Keratinocyte (primary cell): ENCODE measurements around the gene PRR19. TPM values are rescaled to one million over a fixed set of nuclear protein-coding genes. Genes with fewer than 3 reads are reported as not detected.

Source experiments
- DNase-seq: peaks from one replicate; pipeline ENCODE4 v3.0.0-alpha.2; 2011; ENCODE audit warnings: low read depth, missing footprints, low spot score
- FAIRE-seq: peaks from 2 replicates; lab custom pipeline; 2011; peaks lifted over from hg19 to GRCh38; lab: Jason Lieb, UNC
- H2AFZ ChIP-seq: 2 replicates; pipeline ENCODE4 v1.6.0; 2012; ENCODE audit warnings: low read length, control low read depth, inconsistent platforms; ENCODE audit not compliant: control insufficient read depth
- H3K27ac ChIP-seq: 2 replicates; pipeline ENCODE4 v1.5.1; 2011; ENCODE audit warnings: low read length; ENCODE audit not compliant: control insufficient read depth, insufficient read depth
- H3K27me3 ChIP-seq: 3 replicates; pipeline ENCODE4 v1.6.0; 2011; ENCODE audit warnings: low read length; ENCODE audit not compliant: control insufficient read depth, insufficient read depth; ENCODE audit errors: extremely low read depth
- H3K36me3 ChIP-seq, 2 experiments: 2 replicates in 1 of 2; 3 replicates in 1 of 2; pipeline ENCODE4 v1.5.1; 2011; ENCODE audit warnings: low read length in 2 of 2, mild to moderate bottlenecking in 1 of 2; ENCODE audit not compliant: control insufficient read depth in 2 of 2, insufficient read depth in 2 of 2; ENCODE audit errors: extremely low read depth in 1 of 2
- H3K4me1 ChIP-seq: 3 replicates; pipeline ENCODE4 v1.5.1; 2011; ENCODE audit warnings: low read length; ENCODE audit not compliant: control insufficient read depth, insufficient read depth; ENCODE audit errors: extremely low read depth
- H3K4me2 ChIP-seq: 3 replicates; pipeline ENCODE4 v1.6.0; 2011; ENCODE audit warnings: low read depth, low read length; ENCODE audit not compliant: control insufficient read depth, insufficient read depth; ENCODE audit errors: extremely low read depth
- H3K4me3 ChIP-seq, 3 experiments: fragments of 200-600 bp in 1 of 3; sonication (generic) in 1 of 3; 2 replicates in 2 of 3; 3 replicates in 1 of 3; pipeline ENCODE4 v1.5.1; 2011 to 2016; ENCODE audit warnings: low read length in 3 of 3, mild to moderate bottlenecking in 3 of 3, control low read depth in 2 of 3, inconsistent platforms in 1 of 3, low read depth in 1 of 3, mixed read lengths in 1 of 3, mixed run types in 1 of 3, moderate library complexity in 1 of 3; ENCODE audit not compliant: control insufficient read depth in 2 of 3, insufficient read depth in 2 of 3; ENCODE audit errors: extremely low read depth in 1 of 3
- H3K79me2 ChIP-seq: 2 replicates; pipeline ENCODE4 v1.6.0; 2012; ENCODE audit warnings: low read length; ENCODE audit not compliant: control insufficient read depth, insufficient read depth
- H3K9ac ChIP-seq: 3 replicates; pipeline ENCODE4 v1.6.0; 2011; ENCODE audit warnings: low read length; ENCODE audit not compliant: control insufficient read depth, insufficient read depth; ENCODE audit errors: extremely low read depth
- H3K9me1 ChIP-seq: 3 replicates; pipeline ENCODE4 v1.6.0; 2011; ENCODE audit warnings: low read length; ENCODE audit not compliant: control insufficient read depth, insufficient read depth; ENCODE audit errors: extremely low read depth
- H3K9me3 ChIP-seq: 2 replicates; pipeline ENCODE4 v1.5.1; 2012; ENCODE audit warnings: low read depth, low read length; ENCODE audit not compliant: control insufficient read depth
- H4K20me1 ChIP-seq: 3 replicates; pipeline ENCODE4 v1.6.0; 2011; ENCODE audit warnings: low read length; ENCODE audit not compliant: control insufficient read depth, insufficient read depth; ENCODE audit errors: extremely low read depth
- EZH2 ChIP-seq: IDR thresholded peaks from one replicate; pipeline ENCODE4 v1.6.1; 2012; ENCODE audit warnings: inconsistent platforms, mild to moderate bottlenecking, low read length, moderate library complexity
- dilution Hi-C: fragments of 300-500 bp; cut with MboI; formaldehyde crosslinking; loops from one replicate; pipeline ENCODE4 v1.7.0; 2020; ENCODE audit warnings: low sequenced_read_pairs; ENCODE audit not compliant: extremely low pct_ligation_motif_present
- polyA plus RNA-seq, 5 experiments: library from polyadenylated mRNA; depleted of rRNA in 3 of 5; stranded (reverse) in 3 of 5; stranded (forward) in 1 of 5; unstranded in 1 of 5; fragments of >200 nt; gene quantifications; 1 replicate in 1 of 5; 2 replicates in 3 of 5; 3 replicates in 1 of 5; pipeline versions ENCODE4 v1.2.1 to v1.2.3, GENCODE V29; 2011 to 2012; ENCODE audit warnings: missing spikeins in 2 of 5, low read depth in 1 of 5, low replicate concordance in 1 of 5
- TF ChIP-seq, protein P1 (sequence below), 3 experiments: IDR thresholded peaks in 1 of 3; conservative IDR thresholded peaks in 1 of 3; optimal IDR thresholded peaks in 1 of 3; 2 replicates in 2 of 3; 3 replicates in 1 of 3; pipeline versions ENCODE3 to v1.5.1; 2011; ENCODE audit warnings: low read length in 3 of 3, mild to moderate bottlenecking in 3 of 3, moderate library complexity in 2 of 3, control low read depth in 1 of 3, inconsistent platforms in 1 of 3; ENCODE audit not compliant: insufficient read depth in 2 of 3; ENCODE audit errors: extremely low read depth in 1 of 3

Gene PRR19
- polyA plus RNA-seq, 1 donor (not counting 4 experiments of a cell fraction or from before 2014, with no cell fraction given), result 0.25 TPM

- Histone ChIP-seq H3K9ac (no peak overlapping the region), H3K4me1 (no peaks in the 10 kb centered on the region), H3K4me2 (no peak overlapping the region), H3K9me1 (no peaks in the 10 kb centered on the region), H3K27me3 (no peaks in the 10 kb centered on the region), H4K20me1 (no peaks in the 10 kb centered on the region), H3K79me2 (no peaks in the 10 kb centered on the region), H3K27ac (no peak overlapping the region), H3K4me3 (no peak overlapping the region), H3K9me3 (no peaks in the 10 kb centered on the region), H3K36me3 (peaks cover 0 to 3% of the 10 kb centered on the region in 2 experiments), H2AFZ (no peak overlapping the region)
- FAIRE-seq, result no peak
- TF ChIP-seq, protein P1, sequence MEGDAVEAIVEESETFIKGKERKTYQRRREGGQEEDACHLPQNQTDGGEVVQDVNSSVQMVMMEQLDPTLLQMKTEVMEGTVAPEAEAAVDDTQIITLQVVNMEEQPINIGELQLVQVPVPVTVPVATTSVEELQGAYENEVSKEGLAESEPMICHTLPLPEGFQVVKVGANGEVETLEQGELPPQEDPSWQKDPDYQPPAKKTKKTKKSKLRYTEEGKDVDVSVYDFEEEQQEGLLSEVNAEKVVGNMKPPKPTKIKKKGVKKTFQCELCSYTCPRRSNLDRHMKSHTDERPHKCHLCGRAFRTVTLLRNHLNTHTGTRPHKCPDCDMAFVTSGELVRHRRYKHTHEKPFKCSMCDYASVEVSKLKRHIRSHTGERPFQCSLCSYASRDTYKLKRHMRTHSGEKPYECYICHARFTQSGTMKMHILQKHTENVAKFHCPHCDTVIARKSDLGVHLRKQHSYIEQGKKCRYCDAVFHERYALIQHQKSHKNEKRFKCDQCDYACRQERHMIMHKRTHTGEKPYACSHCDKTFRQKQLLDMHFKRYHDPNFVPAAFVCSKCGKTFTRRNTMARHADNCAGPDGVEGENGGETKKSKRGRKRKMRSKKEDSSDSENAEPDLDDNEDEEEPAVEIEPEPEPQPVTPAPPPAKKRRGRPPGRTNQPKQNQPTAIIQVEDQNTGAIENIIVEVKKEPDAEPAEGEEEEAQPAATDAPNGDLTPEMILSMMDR (optimal IDR thresholded peaks at IDR 0.05 in 1 of 3, IDR thresholded peaks at IDR 0.05 in 1 of 3, conservative IDR thresholded peaks at IDR 0.05 in 1 of 3; ENCODE audit: extremely low read depth in 1 of 3, insufficient read depth in 2 of 3, low read length in 3 of 3), result no peak
- TF ChIP-seq EZH2, result no peak
- dilution Hi-C loops, result no loop called here
- no peak for DNase-seq
Observed at GRCh38 chr19:42349378-42350107, 47.6 kb downstream of the PRR19 start.

DNA sequence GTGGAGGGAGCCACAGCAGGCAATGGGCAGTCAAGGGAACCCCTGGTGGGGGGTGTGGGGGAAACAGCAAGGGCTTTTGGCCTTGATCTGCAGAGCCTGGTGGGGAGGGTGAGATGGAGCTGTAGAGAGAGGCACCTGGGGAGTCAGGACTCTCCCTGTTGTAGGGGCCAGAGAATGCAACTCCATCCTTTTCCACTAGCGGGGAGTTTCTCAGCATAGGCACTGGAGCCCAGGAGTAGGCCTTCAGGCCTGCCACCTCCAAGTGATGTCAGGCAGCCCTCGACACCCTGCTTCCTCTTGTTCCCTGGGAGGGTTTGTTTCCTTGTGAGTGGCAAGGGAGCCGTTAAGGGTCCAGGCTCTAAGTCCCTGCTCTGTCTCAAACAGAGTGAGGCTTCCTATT is 48.5 kb downstream of the PRR19 start:
- H3K4me3 ChIP-seq, result no peak overlapping the region
- H4K20me1 ChIP-seq, result no peaks in the 10 kb centered on the region
- no peaks in the 10 kb centered on the region for H3K9me1 ChIP-seq
- H2AFZ ChIP-seq, result no peak overlapping the region
- no peaks in the 10 kb centered on the region for H3K79me2 ChIP-seq
- H3K9me3 ChIP-seq, result no peaks in the 10 kb centered on the region
- no peaks in the 10 kb centered on the region for H3K27me3 ChIP-seq
- dilution Hi-C loops, result no loop called here
- no peak overlapping the region for H3K4me2 ChIP-seq
- H3K36me3 ChIP-seq, result peaks cover 0 to 3% of the 10 kb centered on the region in 2 experiments
- TF ChIP-seq, protein P1 (optimal IDR thresholded peaks at IDR 0.05 in 1 of 3, IDR thresholded peaks at IDR 0.05 in 1 of 3, conservative IDR thresholded peaks at IDR 0.05 in 1 of 3; ENCODE audit: extremely low read depth in 1 of 3, insufficient read depth in 2 of 3, low read length in 3 of 3), result no peak
- DNase-seq, result no peak
- H3K4me1 ChIP-seq, result no peaks in the 10 kb centered on the region
- H3K9ac ChIP-seq, result no peak overlapping the region
- FAIRE-seq, result no peak
- H3K27ac ChIP-seq, result no peak overlapping the region
